HG03103 (cell line): ENCODE data around the gene DUOXA1.
"Not testable (repeated sequence)": the region's sequence is repeated elsewhere in the genome, so short reads cannot be mapped to it uniquely, and the experiment has no call there.

ENCODE experiments used
- ATAC-seq: cut with Tn5 transposase; IDR thresholded peaks from one replicate; pipeline ENCODE4 v1.9.1; 2021; ENCODE audit warnings: low read depth; ENCODE audit not compliant: unreplicated experiment

DUOXA1 gene

DNA sequence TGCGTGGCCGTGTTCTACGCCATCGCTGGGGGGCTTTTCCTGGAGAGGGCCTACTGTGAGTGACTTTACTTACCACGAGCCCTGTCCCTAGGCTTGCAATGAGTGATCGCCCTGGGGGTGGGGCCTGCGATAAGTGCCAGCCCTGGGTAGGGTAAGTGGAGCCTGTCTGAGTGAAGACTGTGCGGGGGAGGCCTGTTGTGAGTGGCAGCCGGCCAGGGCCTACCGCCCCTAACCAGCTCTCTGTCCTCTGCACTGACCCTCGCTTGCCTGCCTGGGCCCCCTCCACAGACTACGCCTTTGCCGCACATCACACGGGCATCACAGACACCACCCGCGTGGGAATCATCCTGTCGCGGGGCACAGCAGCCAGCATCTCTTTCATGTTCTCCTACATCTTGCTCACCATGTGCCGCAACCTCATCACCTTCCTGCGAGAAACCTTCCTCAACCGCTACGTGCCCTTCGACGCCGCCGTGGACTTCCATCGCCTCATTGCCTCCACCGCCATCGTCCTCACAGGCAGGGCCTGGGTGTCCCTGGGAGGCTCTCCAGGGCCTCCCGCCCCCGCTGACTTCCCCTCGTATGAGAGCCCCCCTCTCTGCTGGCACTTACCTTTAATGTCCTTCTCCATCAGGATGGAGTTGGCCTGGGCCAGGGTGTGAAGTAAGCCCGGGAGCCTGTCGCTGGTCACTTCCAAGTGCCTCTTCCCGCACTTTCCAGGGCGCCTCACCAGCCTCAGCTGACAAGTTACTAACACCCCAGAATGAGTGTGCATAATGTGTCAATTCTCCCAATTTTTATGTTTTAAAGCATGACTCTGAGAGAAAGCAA is 22.5 kb upstream of the DUOXA1 start:
- ATAC-seq = no peak

DNA sequence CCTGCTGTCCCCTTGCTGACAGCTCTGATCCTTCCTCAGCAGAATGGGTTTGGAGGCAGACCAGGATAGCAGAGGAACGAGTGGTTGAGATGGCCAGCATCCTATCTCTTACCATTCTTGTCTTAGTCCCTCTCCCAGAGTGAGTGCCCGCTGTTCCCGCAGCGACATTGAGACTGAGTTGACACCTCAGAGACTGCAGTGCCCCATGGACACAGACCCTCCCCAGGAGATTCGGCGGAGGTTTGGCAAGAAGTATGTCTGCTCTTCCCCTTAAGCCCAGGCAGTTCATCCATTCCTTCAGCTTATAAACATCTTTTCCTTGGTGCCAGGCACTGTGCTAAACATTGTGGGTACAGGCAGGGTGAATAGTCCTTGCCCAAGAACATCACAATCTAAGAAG is 21.3 kb upstream of the DUOXA1 start:
- ATAC-seq = no peak

DNA sequence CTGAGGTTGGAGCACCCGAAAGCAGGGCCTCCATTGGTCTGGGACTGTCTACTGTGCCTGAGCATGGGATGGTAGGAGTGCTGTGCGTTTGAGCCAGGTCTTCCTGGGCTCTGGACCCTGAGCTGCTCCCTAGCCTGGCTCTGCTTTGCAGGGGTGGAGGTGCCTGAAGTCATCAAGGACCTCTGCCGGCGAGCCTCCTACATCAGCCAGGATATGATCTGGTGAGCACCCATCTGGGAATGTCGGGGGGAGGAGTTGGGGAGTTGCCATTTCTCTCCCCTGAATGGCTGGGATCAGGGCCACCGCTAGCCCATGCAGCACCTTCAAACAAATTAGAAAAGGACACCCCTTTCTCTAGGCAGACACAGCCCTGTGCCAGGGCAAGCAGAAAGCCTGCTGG is 20.8 kb upstream of the DUOXA1 start:
- no peak for ATAC-seq

DNA sequence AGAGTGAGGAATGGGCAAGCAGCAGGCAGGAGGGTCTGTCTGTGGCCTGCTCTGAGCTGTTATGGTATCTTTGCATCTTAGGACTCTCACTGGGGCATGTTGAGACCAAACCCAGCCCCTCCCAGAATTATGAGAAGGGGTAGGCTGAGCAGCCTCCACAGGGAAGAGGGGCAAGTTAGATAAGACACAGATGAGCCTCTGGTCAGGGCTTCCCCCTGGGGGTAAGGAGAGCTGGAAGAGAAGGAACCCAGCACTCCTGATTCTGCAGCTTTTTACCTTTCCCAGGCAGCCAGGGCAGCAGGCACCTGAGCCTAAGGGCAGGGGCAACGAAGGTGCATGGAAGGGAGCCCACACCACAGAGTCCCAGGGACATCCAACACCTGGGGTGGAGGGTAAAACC is 19.4 kb upstream of the DUOXA1 start:
- no peak for ATAC-seq

DNA sequence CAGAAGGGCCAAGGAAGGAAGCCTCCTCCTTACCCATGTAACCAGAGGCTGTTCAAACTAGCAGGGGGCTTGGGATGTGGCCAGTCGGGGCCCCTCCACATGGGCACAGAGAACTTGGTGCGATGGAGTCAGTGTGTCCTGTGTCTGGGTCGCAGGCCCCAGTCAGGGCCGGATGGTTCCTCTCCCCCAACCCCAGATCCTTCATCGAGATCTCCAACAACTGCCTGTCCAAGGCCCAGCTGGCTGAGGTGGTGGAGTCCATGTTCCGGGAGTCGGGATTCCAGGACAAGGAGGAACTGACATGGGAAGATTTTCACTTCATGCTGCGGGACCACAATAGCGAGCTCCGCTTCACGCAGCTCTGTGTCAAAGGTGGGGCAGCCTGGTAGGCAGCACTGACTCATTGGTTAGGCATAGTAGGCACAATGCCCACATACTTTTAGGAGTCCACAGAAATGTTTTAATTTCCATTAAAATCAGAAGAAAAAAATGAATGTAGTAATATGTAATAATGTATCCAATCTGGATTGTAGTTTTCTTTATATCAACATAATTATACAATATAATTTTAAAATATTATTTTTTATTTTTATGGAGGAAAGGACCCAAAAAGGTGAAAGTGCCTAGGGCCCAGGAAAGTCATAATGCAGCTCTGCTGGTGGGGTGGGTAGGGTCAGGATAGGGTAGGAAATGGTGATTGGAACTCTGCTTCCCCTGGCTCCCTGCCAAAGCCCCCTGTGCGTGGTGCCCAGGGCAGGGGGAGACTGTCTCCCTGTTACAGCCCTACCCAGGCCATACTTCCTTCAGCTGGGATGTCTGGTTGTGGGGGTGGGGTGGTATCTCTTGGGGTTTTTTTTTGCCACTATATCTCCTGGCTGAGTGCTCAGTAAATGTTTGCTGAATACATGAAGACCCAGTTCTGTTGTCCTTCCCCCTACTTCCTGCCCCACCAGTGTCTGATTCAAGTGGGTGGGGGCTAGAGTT is 18.7 kb upstream of the DUOXA1 start:
- ATAC-seq = no peak

DNA sequence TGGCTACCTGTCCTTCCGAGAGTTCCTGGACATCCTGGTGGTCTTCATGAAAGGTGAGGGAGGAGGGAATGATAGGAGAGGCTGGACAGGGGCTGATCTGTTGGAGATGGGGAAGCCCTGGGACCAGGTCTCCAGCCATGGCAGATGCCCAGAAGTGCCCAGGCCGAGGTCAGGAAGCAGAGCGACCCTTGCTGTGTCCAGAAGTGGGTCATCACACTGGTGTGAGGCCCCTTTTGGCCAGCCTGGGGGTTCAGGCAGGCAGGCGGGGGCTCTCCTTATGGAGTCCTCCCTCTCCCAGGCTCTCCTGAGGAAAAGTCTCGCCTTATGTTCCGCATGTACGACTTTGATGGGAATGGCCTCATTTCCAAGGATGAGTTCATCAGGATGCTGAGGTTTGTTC is 17.9 kb upstream of the DUOXA1 start:
- ATAC-seq = no peak

DNA sequence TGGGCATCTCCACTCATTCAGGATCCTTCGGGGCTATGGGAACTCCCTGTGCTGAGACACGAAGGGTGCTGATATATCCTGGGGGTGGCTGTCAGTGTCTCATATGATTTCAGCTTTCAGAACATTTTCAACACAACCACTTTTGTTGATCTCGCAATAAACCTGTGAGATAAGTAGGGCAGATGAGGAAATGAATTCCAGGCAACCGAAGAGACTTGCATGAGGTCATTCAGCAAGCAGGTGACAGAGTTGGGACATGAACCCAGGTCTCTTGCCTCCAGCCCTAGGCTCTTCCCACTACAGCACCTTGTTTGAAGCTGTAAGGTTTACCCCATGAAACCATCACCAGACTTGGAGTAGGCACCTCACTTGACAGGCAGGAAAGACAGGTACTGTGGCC is 16.7 kb upstream of the DUOXA1 start:
- no peak for ATAC-seq

DNA sequence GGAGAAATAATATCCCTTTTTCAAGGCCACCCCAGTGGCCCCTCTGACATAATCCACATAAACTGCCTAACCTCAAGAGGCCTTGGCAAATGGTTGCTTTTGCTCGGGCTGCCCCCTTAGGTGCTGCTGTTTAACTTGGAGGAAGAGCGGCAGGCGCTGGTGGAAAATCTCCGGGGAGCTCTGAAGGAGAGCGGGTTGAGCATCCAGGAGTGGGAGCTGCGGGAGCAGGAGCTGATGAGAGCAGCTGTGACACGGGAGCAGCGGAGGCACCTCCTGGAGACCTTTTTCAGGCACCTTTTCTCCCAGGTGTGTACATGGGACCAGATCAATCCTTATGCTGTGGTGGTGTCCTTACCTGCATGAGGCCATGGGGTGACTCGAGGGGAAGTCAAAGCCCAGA is 15.1 kb upstream of the DUOXA1 start:
- no peak for ATAC-seq

DNA sequence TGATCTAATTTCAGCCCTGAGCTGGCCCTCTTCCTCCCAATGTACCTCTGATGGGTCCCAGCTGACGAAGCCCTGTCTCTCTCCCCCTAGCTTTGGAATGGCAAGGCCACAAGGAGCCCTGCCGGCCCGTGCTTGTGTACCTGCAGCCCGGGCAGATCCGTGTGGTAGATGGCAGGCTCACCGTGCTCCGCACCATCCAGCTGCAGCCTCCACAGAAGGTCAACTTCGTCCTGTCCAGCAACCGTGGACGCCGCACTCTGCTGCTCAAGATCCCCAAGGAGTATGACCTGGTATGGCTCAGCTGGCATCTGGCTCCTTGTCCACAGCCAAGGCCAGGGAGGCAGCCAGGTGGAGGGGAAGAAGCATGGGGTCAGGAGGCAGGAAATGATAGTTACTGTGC is 14.3 kb upstream of the DUOXA1 start:
- no peak for ATAC-seq

DNA sequence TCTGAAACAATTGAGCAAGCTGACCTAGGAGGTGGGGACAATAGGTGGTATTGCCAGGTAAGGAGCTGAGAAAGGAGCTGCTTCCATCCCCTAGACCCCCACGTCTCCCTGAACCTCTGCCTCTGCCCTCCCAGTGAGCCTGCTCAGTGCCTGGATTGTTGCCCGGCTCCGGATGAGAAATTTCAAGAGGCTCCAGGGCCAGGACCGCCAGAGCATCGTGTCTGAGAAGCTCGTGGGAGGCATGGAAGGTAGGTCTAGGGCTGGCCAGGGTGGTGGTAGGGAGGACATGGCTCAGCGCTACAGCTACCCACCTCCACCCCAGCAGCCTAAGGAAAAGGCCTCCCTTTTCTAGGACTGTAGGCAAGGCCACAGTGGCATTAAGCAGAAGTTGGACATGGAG is 13.4 kb upstream of the DUOXA1 start:
- ATAC-seq = no peak

DNA sequence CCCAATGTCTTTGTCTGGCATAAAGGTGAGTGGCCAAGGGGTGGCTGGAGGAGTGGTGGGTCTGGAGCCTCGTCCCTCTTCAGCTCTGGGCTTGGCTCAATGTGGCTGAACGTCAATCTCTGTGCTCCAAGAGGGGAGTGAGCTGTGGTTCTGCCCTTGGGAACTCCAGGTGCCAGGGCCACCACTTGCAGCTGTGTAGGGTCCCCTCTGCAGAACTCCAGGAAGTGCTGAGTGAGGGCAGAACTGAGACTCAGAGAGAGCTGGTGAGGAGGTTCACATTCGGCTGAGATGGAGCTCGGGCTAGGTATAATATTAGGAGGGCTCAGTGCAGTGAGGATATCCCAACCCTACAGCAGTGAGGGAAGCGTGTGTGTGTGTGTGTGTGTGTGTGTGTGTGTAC is 11.7 kb upstream of the DUOXA1 start:
- no peak for ATAC-seq

DNA sequence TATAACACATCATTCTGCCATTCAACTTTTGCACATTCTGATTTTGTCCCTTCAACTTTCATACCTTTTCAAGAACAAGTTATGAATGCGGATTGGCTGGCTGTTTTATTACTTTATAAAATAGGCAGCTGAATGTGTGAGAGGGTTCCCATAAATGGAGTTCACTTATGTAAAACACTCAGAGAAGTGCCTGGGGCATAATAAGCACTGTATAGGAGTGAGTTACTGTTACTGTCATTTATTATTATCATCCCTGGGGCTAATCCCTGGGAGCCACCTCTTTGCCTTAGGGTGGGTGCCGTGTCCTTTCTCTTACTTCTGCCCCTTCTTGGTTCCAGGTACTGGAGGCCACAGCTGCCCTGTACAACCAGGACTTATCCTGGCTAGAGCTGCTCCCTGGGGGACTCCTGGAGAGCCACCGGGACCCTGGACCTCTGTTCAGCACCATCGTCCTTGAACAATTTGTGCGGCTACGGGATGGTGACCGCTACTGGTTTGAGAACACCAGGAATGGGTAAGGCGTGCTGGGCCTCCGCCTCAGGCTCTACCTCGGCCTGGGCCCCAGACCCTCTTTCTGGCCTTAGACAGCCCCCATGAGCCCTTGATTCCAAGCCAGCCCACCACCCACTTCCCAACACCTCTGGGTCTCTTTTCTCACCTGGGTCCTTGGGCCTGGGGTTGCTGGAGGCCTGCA is 11.0 kb upstream of the DUOXA1 start:
- no peak for ATAC-seq

DNA sequence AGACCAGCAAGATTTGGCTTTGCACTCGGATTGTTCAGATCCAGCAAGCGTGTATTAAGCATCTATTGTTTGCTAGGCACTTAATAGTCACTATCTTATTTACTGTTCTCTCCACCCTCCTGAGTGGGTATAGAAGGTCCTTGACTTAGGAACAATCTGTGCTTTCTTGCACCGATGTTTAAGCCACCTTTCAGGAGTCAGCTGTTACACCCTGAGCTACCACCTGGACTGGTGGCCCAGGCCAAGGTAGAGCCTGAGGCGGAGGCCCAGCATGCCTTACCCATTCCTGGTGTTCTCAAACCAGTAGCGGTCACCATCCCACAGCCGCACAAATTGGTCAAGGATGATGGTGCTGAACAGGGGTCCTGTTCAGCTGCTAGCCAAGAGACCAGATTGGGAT is 10.1 kb upstream of the DUOXA1 start:
- ATAC-seq = no peak

DNA sequence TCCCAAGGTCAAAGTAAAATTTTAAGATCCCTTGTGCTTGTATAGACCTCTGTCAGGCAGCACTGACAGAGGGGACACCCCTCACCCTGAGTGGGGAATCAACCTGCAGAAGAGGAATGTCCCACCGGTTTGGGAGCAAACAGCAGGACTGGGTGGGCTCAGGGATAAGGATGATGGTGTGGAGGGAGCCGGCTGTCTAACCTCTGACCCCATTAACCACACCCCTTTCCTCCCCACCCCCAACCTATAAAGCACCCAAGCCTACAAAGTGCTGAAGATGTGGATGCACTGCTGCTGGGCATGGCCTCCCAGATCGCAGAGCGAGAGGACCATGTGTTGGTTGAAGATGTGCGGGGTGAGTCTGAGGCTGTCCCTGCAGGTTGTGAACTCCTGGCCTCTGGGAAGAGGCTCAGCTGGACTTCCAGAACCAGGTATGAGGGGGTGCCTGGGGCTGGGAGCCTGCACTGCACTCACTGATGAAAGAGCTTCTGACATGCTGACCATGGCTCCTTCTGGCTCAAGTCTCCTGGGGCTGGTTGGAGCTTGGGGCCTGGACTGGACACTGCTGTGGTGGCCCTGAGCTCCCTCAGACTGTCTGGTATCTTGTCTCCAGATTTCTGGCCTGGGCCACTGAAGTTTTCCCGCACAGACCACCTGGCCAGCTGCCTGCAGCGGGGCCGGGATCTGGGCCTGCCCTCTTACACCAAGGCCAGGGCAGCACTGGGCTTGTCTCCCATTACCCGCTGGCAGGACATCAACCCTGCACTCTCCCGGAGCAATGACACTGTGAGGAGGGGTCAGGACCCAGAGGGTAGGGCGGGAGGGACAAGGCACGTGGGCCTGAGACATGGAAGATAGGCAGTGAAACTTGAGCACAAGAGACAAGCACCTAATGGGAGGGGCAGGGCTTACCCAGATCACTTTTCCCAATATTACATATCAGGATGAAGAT is 9.4 kb upstream of the DUOXA1 start:
- no peak for ATAC-seq

DNA sequence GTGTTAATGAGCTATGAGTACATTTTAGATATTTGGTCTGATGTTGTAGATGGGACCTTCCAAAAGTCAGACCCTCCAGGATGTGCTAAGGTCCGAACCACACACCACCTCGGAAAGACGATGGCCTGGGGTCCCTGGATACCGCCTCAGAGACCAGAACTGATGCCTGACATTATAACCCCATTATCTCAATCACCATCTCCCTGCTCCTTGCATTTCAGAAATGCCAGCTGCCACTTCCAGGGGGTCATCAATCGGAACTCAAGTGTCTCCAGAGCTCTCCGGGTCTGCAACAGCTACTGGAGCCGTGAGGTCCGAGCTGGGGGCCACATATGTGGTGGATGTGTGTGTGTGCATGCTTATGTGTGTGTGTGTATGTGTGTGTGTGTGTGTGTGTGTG is 8.0 kb upstream of the DUOXA1 start:
- ATAC-seq = no peak

DNA sequence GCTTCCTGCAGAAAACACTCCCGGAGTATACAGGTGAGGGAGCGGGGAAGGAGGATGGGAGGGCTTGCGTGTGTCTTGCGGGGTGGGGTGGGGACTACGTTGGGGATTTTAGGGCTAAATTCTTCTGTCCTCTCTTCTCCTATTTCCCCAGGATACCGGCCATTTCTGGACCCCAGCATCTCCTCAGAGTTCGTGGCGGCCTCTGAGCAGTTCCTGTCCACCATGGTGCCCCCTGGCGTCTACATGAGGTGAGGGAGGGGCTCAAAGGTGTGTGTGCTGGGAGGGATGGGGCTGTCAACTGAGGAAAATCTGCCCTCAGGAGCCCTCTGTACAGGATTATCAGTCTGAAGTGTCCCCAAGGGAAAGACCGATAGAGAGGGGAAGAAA is 6.7 kb upstream of the DUOXA1 start:
- no peak for ATAC-seq

DNA sequence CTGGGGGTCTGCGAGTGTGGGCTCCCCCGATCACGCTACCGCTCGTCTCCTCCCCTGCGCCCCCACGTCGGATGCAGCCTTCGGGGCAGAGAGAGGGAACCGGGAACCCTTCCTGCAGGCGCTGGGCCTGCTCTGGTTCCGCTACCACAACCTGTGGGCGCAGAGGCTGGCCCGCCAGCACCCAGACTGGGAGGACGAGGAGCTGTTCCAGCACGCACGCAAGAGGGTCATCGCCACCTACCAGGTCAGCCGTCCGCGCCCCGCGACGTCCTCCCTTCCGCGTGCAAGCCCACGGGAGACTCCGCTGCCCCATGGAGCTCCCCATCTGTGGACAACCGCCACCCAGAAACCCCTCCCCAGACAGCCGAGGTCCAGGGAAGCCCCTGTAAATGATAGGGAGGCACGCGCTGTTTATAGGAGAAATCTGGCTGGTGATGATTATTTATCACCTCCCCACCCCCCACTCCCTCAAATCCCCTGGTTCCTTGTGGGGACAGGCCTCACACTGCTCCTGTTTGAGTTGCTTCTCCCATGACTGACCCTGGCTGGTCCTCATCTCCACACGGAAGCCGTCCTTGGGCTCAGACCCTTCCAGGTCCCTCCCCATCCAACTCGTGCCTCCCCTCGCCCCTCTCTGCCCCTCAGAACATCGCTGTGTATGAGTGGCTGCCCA is 6.2 kb upstream of the DUOXA1 start:
- not testable (repeated sequence) for ATAC-seq

DNA sequence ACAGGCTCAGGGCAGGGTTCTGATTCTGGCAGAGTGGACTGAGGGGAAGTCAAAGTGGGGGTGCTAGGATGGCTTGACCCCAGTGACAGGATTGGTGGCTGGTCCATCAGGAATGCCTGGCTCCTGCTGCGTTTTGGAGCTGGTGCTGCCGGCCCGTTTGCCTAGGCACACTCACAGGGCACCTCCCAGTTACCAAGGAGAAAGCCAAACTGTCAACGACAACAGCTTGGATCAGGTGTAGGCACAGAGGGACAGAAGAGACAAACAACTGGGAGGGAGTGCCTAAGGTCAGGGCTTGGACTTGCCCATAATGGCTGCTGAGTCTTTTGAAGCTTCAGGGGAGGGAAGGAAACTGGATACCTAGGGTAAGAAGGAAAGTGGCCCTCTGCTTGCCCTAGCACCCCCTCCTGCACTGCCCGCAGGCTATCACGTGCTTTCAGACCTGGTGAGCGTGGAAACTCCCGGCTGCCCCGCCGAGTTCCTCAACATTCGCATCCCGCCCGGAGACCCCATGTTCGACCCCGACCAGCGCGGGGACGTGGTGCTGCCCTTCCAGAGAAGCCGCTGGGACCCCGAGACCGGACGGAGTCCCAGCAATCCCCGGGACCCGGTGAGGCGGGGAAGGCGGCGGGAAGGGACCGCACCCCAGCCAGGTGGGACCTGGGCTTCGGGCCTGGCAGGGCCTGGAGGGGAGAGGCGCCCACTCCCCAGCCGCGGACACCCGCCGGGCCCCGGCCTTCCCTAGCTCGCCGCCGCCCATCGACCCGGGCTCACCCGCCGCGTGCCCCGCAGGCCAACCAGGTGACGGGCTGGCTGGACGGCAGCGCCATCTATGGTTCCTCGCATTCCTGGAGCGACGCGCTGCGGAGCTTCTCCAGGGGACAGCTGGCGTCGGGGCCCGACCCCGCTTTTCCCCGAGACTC is 5.3 kb upstream of the DUOXA1 start:
- no peak for ATAC-seq
